Gastrocnemius medialis (tissue), 4 donors: ENCODE data around the gene ELOF1. TPM values are rescaled to one million over a fixed set of nuclear protein-coding genes. Genes with fewer than 3 reads are reported as not detected.
A peak's percentile ranks its signal among the peaks of the same experiment; 100 is the strongest.

Experiments used
- ATAC-seq, 2 donors: fragments of 150-250 bp; one replicate each; pipeline ENCODE4 v1.9.1; 2016
- DNase-seq, 2 donors: peaks; one replicate each; pipeline ENCODE4 v3.0.0-alpha.2; 2019
- H3K27ac ChIP-seq, 4 donors: fragments of 200-600 bp; sonication (generic); 1 replicate in 1 of 4; 2 replicates in 3 of 4; pipeline ENCODE4 v1.5.1; 2016 to 2018; ENCODE audit warnings: mild to moderate bottlenecking in 2 of 4, moderate library complexity in 1 of 4
- H3K27me3 ChIP-seq, 3 donors: fragments of 200-600 bp; sonication (generic) in 2 of 3; 1 replicate in 1 of 3; 2 replicates in 2 of 3; pipeline versions ENCODE4 v1.5.1 to v1.6.0; 2016 to 2019; ENCODE audit warnings: mild to moderate bottlenecking in 1 of 3, moderate library complexity in 1 of 3
- H3K36me3 ChIP-seq, 2 donors: fragments of 200-600 bp; sonication (generic) in 1 of 2; one replicate each; pipeline ENCODE4 v1.5.1; 2017 to 2018
- H3K4me1 ChIP-seq, 2 donors: fragments of 200-600 bp; sonication (generic) in 1 of 2; one replicate each; pipeline ENCODE4 v1.5.1; 2016 to 2017; ENCODE audit warnings: mild to moderate bottlenecking in 2 of 2
- H3K4me3 ChIP-seq, 4 donors: fragments of 200-600 bp; sonication (generic) in 3 of 4; 1 replicate in 1 of 4; 2 replicates in 3 of 4; pipeline ENCODE4 v1.5.1; 2016 to 2019; ENCODE audit warnings: mild to moderate bottlenecking in 2 of 4
- H3K9me3 ChIP-seq, 3 donors: fragments of 200-600 bp; sonication (generic) in 2 of 3; 1 replicate in 1 of 3; 2 replicates in 2 of 3; pipeline ENCODE4 v1.5.1; 2016 to 2019
- CTCF ChIP-seq, 5 experiments: fragments of 450-650 bp in 3 of 5; fragments of 200-600 bp in 2 of 5; sonication (generic) in 2 of 5; IDR thresholded peaks in 4 of 5; conservative IDR thresholded peaks in 1 of 5; 1 replicate in 4 of 5; 2 replicates in 1 of 5; pipeline ENCODE4 v1.5.1; 2016 to 2019; ENCODE audit warnings: antibody characterized with exemption in 5 of 5, mild to moderate bottlenecking in 3 of 5, moderate library complexity in 3 of 5
- POLR2A ChIP-seq, 2 donors: fragments of 450-650 bp; IDR thresholded peaks; one replicate each; pipeline ENCODE4 v1.6.1; 2017; ENCODE audit warnings: antibody characterized with exemption in 2 of 2, mild to moderate bottlenecking in 2 of 2, moderate library complexity in 2 of 2
- in situ Hi-C, 4 donors: fragments of 200-750 bp; cut with MboI; loops; one replicate each; pipeline versions ENCODE4 v1.15.0 to v1.8.0; 2017; ENCODE audit warnings: low sequenced_read_pairs in 4 of 4
- intact Hi-C: fragments of 100-400 bp; cut with DNase I; formaldehyde crosslinking; loops from one replicate; pipeline ENCODE4 v1.15.1; 2023; ENCODE audit warnings: low total_unique reads
- total RNA-seq, 4 donors: library from RNA; depleted of rRNA; stranded (reverse); fragments of >200 nt; gene quantifications; one replicate each; pipeline versions ENCODE4 v1.1.0 to v1.2.3, GENCODE V29; 2016

The ELOF1 gene
- total RNA-seq, 4 donors from 2014 or later, result 21.5 to 37.5 (median 27.2) TPM

- Histone ChIP-seq H3K9me3 (no peaks in the 10 kb centered on the region), H3K4me3 (no peak overlapping the region), H3K36me3 (peaks cover 0 to 9% of the 10 kb centered on the region in 2 donors), H3K4me1 (no peaks in the 10 kb centered on the region), H3K27ac (no peak overlapping the region), H3K27me3 (no peaks in the 10 kb centered on the region)
- intact Hi-C loops, result no loop called here
- in situ Hi-C loops, result no loop called here
- DNase-seq (no peak), ATAC-seq (no peak)
- TF ChIP-seq POLR2A (IDR thresholded peaks at IDR 0.05) (no peak), CTCF (IDR thresholded peaks at IDR 0.05 in 4 of 5, conservative IDR thresholded peaks at IDR 0.05 in 1 of 5) (no peak)
Observed at GRCh38 chr19:11547929-11548700, 10.9 kb downstream of the ELOF1 start.

- intact Hi-C loops, result no loop called here
- no peak for DNase-seq
Observed at GRCh38 chr19:11541238-11541637, 17.8 kb downstream of the ELOF1 start.

GRCh38 chr19:11540645-11541044 is 18.4 kb downstream of the ELOF1 start:
- DNase-seq, result no peak
- Histone ChIP-seq H3K27ac (peak overlapping the region in 2 of 4 donors; percentile 7 to 61), H3K27me3 (peaks cover 0 to 10% (median 7%) of the 10 kb centered on the region in 3 donors), H3K4me1 (peaks cover 0 to 1% of the 10 kb centered on the region in 2 donors), H3K9me3 (no peaks in the 10 kb centered on the region), H3K36me3 (no peaks in the 10 kb centered on the region), H3K4me3 (no peak overlapping the region)
- TF ChIP-seq CTCF (IDR thresholded peaks at IDR 0.05 in 4 of 5, conservative IDR thresholded peaks at IDR 0.05 in 1 of 5) (no peak), POLR2A (IDR thresholded peaks at IDR 0.05) (no peak)
- no peak for ATAC-seq
- intact Hi-C loops (no loop called here), in situ Hi-C loops (no loop called here)

More at GRCh38 chr19:11541238-11541637, 17.8 kb downstream of the ELOF1 start:
- H3K27ac ChIP-seq, result no peak overlapping the region
- H3K36me3 ChIP-seq, result no peaks in the 10 kb centered on the region
- no peak for TF ChIP-seq CTCF (IDR thresholded peaks at IDR 0.05 in 4 of 5, conservative IDR thresholded peaks at IDR 0.05 in 1 of 5)
- TF ChIP-seq POLR2A (IDR thresholded peaks at IDR 0.05), result no peak
- peaks cover 0 to 10% (median 7%) of the 10 kb centered on the region in 3 donors for H3K27me3 ChIP-seq
- H3K4me1 ChIP-seq, result no peaks in the 10 kb centered on the region
- H3K9me3 ChIP-seq, result no peaks in the 10 kb centered on the region
- in situ Hi-C loops, result no loop called here
- H3K4me3 ChIP-seq, result no peak overlapping the region
- ATAC-seq, result no peak

GRCh38 chr19:11539495-11540365 is 19.3 kb downstream of the ELOF1 start:
- in situ Hi-C loops, result no loop called here
- no peak for ATAC-seq
- peak overlapping the region in 3 of 4 donors; percentile 33 to 61 (median 57) for H3K27ac ChIP-seq
- peaks cover 0 to 3% of the 10 kb centered on the region in 2 donors for H3K4me1 ChIP-seq
- H3K9me3 ChIP-seq, result no peaks in the 10 kb centered on the region
- TF ChIP-seq POLR2A (IDR thresholded peaks at IDR 0.05) (no peak), CTCF (IDR thresholded peaks at IDR 0.05 in 4 of 5, conservative IDR thresholded peaks at IDR 0.05 in 1 of 5) (no peak)
- no peaks in the 10 kb centered on the region for H3K36me3 ChIP-seq
- H3K4me3 ChIP-seq, result peak overlapping the region; percentile 20 to 40 (median 30)
- intact Hi-C loops, result loop anchor here (5.0 kb wide), 2 partner anchors 58 to 157 kb away; partner anchors contain the start of genes EPOR and ZNF627
- peaks cover 0 to 10% (median 7%) of the 10 kb centered on the region in 3 donors for H3K27me3 ChIP-seq
- no peak for DNase-seq
